Mesendoderm (in vitro differentiated cells): ENCODE measurements around the gene UBR1.

Source experiments
- DNase-seq: peaks from one replicate; pipeline ENCODE4 v3.0.0; 2013
- H2AK5ac ChIP-seq: 2 replicates; pipeline ENCODE4 v1.6.1; 2013; ENCODE audit warnings: low read length, inconsistent platforms
- H2BK120ac ChIP-seq: 2 replicates; pipeline ENCODE4 v1.6.1; 2013; ENCODE audit warnings: low read depth, mild to moderate bottlenecking, low read length, moderate library complexity, mixed read lengths
- H2BK15ac ChIP-seq: replicated peaks from 2 replicates; pipeline ENCODE4 v1.6.1; 2013; ENCODE audit warnings: low read depth, mild to moderate bottlenecking, moderate library complexity
- H2BK5ac ChIP-seq: 2 replicates; pipeline ENCODE4 v1.6.1; 2013; ENCODE audit warnings: low read length, inconsistent platforms
- H3K18ac ChIP-seq: 2 replicates; pipeline ENCODE4 v1.6.1; 2013; ENCODE audit warnings: mild to moderate bottlenecking, low read length, mixed read lengths
- H3K23ac ChIP-seq: one replicate; pipeline ENCODE4 v1.6.1; 2013; ENCODE audit warnings: low read length
- H3K27ac ChIP-seq: 2 replicates; pipeline ENCODE4 v1.5.1; 2013; ENCODE audit warnings: low read depth, mild to moderate bottlenecking, inconsistent platforms, low read length, moderate library complexity
- H3K27me3 ChIP-seq: 2 replicates; pipeline ENCODE4 v1.6.1; 2013; ENCODE audit warnings: low read length, control low read depth, mild to moderate bottlenecking, inconsistent platforms; ENCODE audit not compliant: insufficient read depth, poor library complexity
- H3K36me3 ChIP-seq: 2 replicates; pipeline ENCODE4 v1.6.1; 2013; ENCODE audit warnings: low read length, inconsistent platforms; ENCODE audit not compliant: control insufficient read depth, insufficient read depth
- H3K4ac ChIP-seq: one replicate; pipeline ENCODE4 v1.6.1; 2013; ENCODE audit warnings: low read depth, mild to moderate bottlenecking, low read length, moderate library complexity
- H3K4me1 ChIP-seq: 2 replicates; pipeline ENCODE4 v1.6.1; 2013; ENCODE audit warnings: low read depth, low read length, inconsistent platforms; ENCODE audit not compliant: control insufficient read depth
- H3K4me2 ChIP-seq: 2 replicates; pipeline ENCODE4 v1.6.1; 2013; ENCODE audit warnings: low read length
- H3K4me3 ChIP-seq: 2 replicates; pipeline ENCODE4 v1.5.1; 2013; ENCODE audit warnings: mild to moderate bottlenecking, low read length
- H3K56ac ChIP-seq: one replicate; pipeline ENCODE4 v1.6.1; 2013; ENCODE audit warnings: low read length
- H3K79me1 ChIP-seq: 2 replicates; pipeline ENCODE4 v1.6.1; 2013; ENCODE audit warnings: low read length, inconsistent platforms
- H3K79me2 ChIP-seq: 2 replicates; pipeline ENCODE4 v1.6.1; 2013; ENCODE audit warnings: mild to moderate bottlenecking, low read length; ENCODE audit not compliant: control insufficient read depth, insufficient read depth
- H3K9ac ChIP-seq: 2 replicates; pipeline ENCODE4 v1.6.1; 2013; ENCODE audit warnings: low read length, inconsistent platforms
- H4K5ac ChIP-seq: one replicate; pipeline ENCODE4 v1.6.1; 2013; ENCODE audit warnings: low read length
- H4K8ac ChIP-seq: one replicate; pipeline ENCODE4 v1.6.1; 2013; ENCODE audit warnings: low read depth, mild to moderate bottlenecking, control low read depth, low read length, moderate library complexity
- WGBS: extraction: QIAGEN DNeasy Blood & Tissue Kit; methylation state at CpG from one replicate; pipeline ENCODE4 v1.1.7; 2013; ENCODE audit warnings: low lambda C conversion rate, missing lambda C conversion rate; ENCODE audit not compliant: insufficient coverage; ENCODE audit errors: extremely low coverage; 5-methylcytosine and 5-hydroxymethylcytosine counted together

Gene UBR1

DNA sequence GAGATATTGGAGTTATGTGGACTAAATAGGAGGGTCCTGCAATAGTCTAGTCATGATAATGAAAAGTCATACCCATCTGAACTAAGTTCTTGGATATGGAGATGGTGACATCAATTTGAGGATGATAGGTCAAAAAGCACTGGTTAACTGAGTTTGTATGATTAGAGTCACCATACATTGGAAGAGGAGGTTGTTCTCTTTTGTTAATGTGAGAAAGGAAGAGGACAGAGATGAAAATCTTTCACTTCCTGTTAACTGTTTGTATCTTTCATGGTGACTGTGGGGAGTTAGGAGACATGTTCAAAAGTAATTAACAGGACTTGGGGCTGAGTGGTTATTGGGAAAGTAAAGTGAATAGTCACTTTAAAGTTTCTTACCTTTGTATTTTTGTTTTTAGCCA, 38.7 kb upstream of the UBR1 start:
- DNase-seq, result no peak
- Histone ChIP-seq H3K79me1 (no peaks in the 10 kb centered on the region), H3K18ac (no peak overlapping the region)

DNA sequence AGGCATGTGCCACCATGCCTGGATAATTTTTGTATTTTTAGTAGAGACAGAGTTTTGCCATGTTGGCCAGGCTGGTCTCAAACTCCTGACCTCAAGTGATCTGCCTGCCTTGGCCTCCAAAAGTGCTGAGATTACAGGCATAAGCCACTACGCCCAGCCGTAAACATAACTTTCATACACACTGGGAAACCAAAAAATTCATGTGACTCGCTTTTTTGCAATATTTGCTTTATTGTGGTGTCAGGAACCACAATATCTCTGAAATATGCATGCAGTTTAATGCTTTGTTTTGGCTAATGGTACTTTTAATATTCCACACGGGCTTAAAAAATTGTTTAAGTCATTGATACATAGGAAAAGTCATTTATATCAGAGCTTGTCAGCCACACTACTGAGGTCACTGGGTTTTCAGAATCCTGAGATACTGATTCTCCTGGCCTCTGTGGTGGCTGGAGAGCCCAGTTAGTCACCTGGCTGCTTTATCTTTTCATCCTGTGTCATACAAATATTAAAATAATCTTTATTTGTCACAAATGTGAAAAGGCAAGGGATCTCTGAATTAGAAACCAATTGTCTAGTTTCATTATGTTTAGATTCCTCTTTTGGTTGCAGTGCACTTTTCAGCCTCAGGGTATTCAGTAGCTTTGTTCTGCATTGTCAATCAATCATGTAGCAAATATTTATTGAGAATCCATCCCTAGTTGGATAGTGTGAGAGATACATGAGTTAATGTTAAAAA, 37.5 kb upstream of the UBR1 start:
- H3K27me3 ChIP-seq, result no peaks in the 10 kb centered on the region

More for the DNA sequence above, 38.7 kb upstream of the UBR1 start:
- no peaks in the 10 kb centered on the region for H3K79me2 ChIP-seq
- no peak overlapping the region for H2BK120ac ChIP-seq
- no peak overlapping the region for H3K4me3 ChIP-seq
- no peak overlapping the region for H3K23ac ChIP-seq
- H4K8ac ChIP-seq, result no peak overlapping the region
- H3K4me1 ChIP-seq, result no peaks in the 10 kb centered on the region
- no peak overlapping the region for H3K56ac ChIP-seq
- no peak overlapping the region for H2BK15ac ChIP-seq
- no peak overlapping the region for H3K27ac ChIP-seq
- no peak overlapping the region for H2AK5ac ChIP-seq
- H3K9ac ChIP-seq, result no peak overlapping the region
- no peak overlapping the region for H3K4me2 ChIP-seq
- H3K36me3 ChIP-seq, result no peaks in the 10 kb centered on the region
- H3K4ac ChIP-seq, result no peak overlapping the region
- H2BK5ac ChIP-seq, result no peak overlapping the region
- H4K5ac ChIP-seq, result no peak overlapping the region
- no peaks in the 10 kb centered on the region for H3K27me3 ChIP-seq

DNA sequence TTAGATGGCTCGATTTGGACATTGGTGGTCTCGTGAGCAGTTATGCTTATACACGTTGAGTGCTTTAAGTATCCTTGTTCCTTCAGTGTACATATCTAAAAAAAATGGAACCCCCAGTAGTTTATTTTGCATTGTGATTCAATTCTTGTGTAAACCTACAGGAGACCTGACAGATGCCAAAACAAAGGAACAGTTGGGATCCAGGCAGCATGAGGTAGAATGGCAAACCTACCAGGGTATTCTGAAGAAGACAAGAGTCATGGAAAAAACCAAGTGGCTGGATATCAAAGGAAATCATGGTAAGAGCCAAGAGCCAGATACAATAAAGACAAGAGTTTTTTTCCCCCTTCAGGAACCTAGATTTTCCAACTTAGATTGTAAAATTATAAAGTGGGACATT, 29.5 kb upstream of the UBR1 start:
- Histone ChIP-seq H3K79me2 (no peaks in the 10 kb centered on the region), H2AK5ac (no peak overlapping the region), H3K27me3 (peaks cover 5% of the 10 kb centered on the region), H3K4me1 (no peaks in the 10 kb centered on the region), H3K4me3 (no peak overlapping the region), H2BK15ac (no peak overlapping the region), H4K5ac (no peak overlapping the region), H2BK120ac (no peak overlapping the region), H3K4me2 (no peak overlapping the region), H3K79me1 (no peaks in the 10 kb centered on the region), H3K9ac (no peak overlapping the region), H3K23ac (no peak overlapping the region), H3K4ac (no peak overlapping the region), H2BK5ac (no peak overlapping the region), H3K27ac (no peak overlapping the region), H3K36me3 (no peaks in the 10 kb centered on the region), H4K8ac (no peak overlapping the region), H3K18ac (no peak overlapping the region), H3K56ac (no peak overlapping the region)
- DNase-seq, result no peak
- WGBS, result no CpG with 5 or more reads among the region's 3 CpGs

More for the DNA sequence above, 37.5 kb upstream of the UBR1 start:
- DNase-seq, result no peak
- H3K79me2 ChIP-seq, result no peaks in the 10 kb centered on the region
- no peak overlapping the region for H3K4ac ChIP-seq
- H3K4me3 ChIP-seq, result no peak overlapping the region
- H3K4me1 ChIP-seq, result no peaks in the 10 kb centered on the region
- H2AK5ac ChIP-seq, result no peak overlapping the region
- no peaks in the 10 kb centered on the region for H3K79me1 ChIP-seq
- H2BK5ac ChIP-seq, result no peak overlapping the region
- no peak overlapping the region for H3K4me2 ChIP-seq
- H4K5ac ChIP-seq, result no peak overlapping the region
- no peaks in the 10 kb centered on the region for H3K36me3 ChIP-seq
- H3K23ac ChIP-seq, result no peak overlapping the region
- H4K8ac ChIP-seq, result no peak overlapping the region
- no peak overlapping the region for H3K56ac ChIP-seq
- H3K27ac ChIP-seq, result no peak overlapping the region
- H2BK15ac ChIP-seq, result no peak overlapping the region
- no peak overlapping the region for H3K18ac ChIP-seq
- H3K9ac ChIP-seq, result no peak overlapping the region
- WGBS, result no CpG with 5 or more reads among the region's 4 CpGs
- no peak overlapping the region for H2BK120ac ChIP-seq

- H3K9ac ChIP-seq, result peak overlapping the region; percentile 62
- no peak overlapping the region for H2BK120ac ChIP-seq
- WGBS, result no CpG with 5 or more reads among the region's 12 CpGs
- no peaks in the 10 kb centered on the region for H3K4me1 ChIP-seq
- H3K56ac ChIP-seq, result peak overlapping the region; percentile 85
- no peaks in the 10 kb centered on the region for H3K79me1 ChIP-seq
- H3K4me2 ChIP-seq, result peak overlapping the region; percentile 67
- peak overlapping the region; percentile 13 for H3K4me3 ChIP-seq
- H2AK5ac ChIP-seq, result no peak overlapping the region
- H3K4ac ChIP-seq, result no peak overlapping the region
- no peak for DNase-seq
- no peak overlapping the region for H4K5ac ChIP-seq
- H2BK15ac ChIP-seq, result no peak overlapping the region
- H3K36me3 ChIP-seq, result no peaks in the 10 kb centered on the region
- H3K27me3 ChIP-seq, result peaks cover 5% of the 10 kb centered on the region
- no peak overlapping the region for H3K27ac ChIP-seq
- peak overlapping the region; percentile 19 for H3K23ac ChIP-seq
- no peak overlapping the region for H2BK5ac ChIP-seq
- H3K79me2 ChIP-seq, result no peaks in the 10 kb centered on the region
- no peak overlapping the region for H4K8ac ChIP-seq
- no peak overlapping the region for H3K18ac ChIP-seq
Observed at GRCh38 chr15:43134157-43134635, 28.4 kb upstream of the UBR1 start.

DNA sequence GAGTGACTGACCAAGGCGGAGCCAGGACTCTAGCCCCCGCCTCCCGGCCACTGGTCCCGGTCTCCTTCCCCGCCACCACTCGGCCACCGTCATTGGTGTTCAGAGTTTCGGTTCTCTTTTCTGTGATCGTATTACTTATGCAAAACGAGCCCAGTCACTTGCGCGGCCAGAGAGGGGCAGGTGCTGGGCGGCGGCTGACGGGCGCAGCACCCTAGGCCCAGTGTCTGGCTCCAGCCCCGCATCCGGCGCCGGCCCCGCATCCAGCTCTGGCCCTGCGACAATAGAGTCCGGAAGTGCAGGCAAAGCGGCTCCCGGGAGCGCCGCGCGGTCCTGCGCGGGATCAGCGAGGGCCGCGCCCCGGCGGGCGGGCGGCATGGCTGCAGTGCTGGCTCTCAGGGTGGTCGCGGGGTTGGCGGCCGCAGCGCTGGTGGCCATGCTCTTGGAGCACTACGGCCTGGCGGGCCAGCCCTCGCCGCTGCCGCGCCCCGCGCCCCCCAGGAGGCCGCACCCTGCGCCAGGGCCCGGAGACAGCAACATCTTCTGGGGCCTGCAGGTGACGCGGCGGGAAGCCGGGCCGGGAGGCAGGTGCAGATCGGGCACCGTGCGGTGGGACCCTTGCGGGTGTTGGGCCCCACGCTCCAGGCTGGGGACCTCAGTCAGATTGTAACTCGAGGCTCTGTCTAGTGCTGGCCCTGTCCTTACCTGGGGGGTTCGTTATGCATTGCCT, 27.8 kb upstream of the UBR1 start, which contains the start of gene TMEM62:
TSS of gene TMEM62 (plus strand) at position 157 of the 727 bp plus-strand sequence. CDS start at position 374, 217 bp downstream.
- H3K36me3 ChIP-seq, result no peaks in the 10 kb centered on the region
- peak; percentile 71 for DNase-seq
- no peaks in the 10 kb centered on the region for H3K4me1 ChIP-seq
- peaks cover 5% of the 10 kb centered on the region for H3K27me3 ChIP-seq
- H3K79me2 ChIP-seq, result no peaks in the 10 kb centered on the region
- peak within 1 kb of the TSS; percentile 19 for H3K23ac ChIP-seq
- H4K8ac ChIP-seq, result no peak within 1 kb of the TSS
- H3K9ac ChIP-seq, result peak within 1 kb of the TSS; percentile 62
- H3K4ac ChIP-seq, result no peak within 1 kb of the TSS
- no peak within 1 kb of the TSS for H2AK5ac ChIP-seq
- peak within 1 kb of the TSS; percentile 85 for H3K56ac ChIP-seq
- no peak within 1 kb of the TSS for H3K27ac ChIP-seq
- peak within 1 kb of the TSS; percentile 67 for H3K4me2 ChIP-seq
- H3K18ac ChIP-seq, result peak within 1 kb of the TSS; percentile 66
- H3K4me3 ChIP-seq, result peak within 1 kb of the TSS; percentile 13
- H2BK15ac ChIP-seq, result no peak within 1 kb of the TSS
- H4K5ac ChIP-seq, result no peak within 1 kb of the TSS
- no peak within 1 kb of the TSS for H2BK5ac ChIP-seq
- no CpG with 5 or more reads among the region's 66 CpGs for WGBS
- no peak within 1 kb of the TSS for H2BK120ac ChIP-seq
- H3K79me1 ChIP-seq, result no peaks in the 10 kb centered on the region
